GM21526 (cell line): ENCODE data around the gene HOTAIR.

ENCODE experiments used
- ATAC-seq: cut with Tn5 transposase; IDR thresholded peaks from one replicate; pipeline ENCODE4 v1.9.1; 2021; ENCODE audit warnings: moderate library complexity; ENCODE audit not compliant: unreplicated experiment, low FRiP score

Gene HOTAIR

DNA sequence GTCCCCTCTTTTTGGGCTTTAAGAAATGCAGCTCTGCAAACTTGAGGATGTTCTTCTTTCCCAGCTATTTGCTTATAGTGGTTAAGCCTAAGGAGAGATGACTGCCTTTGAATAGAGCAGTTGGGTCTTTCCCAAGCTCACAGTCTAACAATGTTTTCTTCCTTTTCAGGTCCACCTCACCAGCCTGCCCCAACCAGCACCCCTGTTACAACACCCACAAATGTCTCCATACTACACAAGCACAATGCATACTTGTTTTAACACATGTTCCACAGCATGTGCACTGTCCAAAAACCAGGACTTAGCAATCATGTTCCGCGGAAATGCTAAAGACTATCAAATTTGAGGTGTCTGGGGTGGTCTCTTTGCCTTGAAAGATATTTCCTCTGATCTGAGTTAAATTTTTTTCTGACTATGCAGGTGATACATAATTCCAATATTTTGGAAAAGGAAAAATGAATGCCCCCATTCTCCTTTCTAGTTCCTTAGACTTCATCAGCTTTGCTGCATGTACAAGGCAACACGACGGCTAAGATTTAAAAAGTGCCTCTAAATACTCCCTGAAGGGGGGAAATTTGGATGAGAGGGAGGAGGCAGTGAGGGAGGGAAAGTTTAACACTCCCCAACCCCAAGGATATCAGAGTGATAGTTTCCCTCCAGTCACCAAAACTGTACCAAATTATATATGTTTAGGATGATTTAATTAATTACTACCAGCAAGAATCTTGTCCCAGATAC is 42.7 kb downstream of the HOTAIR start:
- ATAC-seq: no peak

DNA sequence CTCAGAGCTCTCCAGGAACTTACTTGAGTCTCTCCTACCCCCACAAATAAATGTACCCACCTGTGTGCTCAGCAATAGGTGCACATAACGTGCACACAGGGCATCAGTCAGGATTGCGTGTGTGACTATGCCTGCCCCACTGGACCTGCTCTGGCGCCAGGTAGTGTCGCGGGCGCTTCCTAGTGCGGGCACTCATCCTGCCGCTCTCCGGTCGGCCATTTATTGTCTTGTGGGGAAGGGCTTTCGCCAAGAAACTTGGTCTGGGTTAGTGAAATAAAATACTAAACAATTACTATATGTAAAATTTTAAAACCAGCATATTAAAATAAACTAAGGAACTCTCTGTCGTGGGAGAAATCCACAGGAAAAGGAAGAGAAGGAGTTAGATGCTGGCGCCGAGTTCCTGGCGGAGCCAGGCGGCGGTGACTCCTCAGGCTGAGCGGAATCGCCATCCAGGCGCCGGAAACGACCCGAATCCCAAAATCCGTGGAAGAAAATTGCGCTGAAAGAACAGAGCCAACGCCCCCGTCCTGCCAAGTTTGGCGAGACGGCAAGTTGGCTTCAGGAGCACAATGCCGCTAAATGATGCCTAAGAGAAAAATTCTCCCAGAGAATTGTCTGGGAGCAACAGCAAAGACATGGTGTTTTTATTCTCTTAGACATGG is 44.0 kb downstream of the HOTAIR start:
- no peak for ATAC-seq

DNA sequence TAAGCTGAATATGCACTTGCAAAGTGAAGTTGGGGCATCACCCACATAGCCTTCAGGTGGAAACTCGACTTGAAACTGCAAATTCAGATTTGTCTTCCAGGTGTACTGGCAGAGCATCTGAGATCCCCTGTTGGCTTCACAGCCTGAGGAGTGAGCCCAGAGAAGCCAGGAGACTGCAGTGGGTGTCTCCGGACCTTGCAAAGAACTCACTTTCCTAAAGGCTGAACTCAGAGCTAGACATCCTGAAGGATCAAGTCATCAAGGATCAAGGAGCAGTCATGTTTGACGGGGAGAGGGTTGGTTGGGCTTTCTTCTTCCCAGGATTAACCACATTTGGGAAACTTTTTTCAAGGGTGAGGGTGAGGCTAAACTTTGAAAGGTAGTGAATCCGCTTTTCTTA is 45.2 kb downstream of the HOTAIR start:
- no peak for ATAC-seq

DNA sequence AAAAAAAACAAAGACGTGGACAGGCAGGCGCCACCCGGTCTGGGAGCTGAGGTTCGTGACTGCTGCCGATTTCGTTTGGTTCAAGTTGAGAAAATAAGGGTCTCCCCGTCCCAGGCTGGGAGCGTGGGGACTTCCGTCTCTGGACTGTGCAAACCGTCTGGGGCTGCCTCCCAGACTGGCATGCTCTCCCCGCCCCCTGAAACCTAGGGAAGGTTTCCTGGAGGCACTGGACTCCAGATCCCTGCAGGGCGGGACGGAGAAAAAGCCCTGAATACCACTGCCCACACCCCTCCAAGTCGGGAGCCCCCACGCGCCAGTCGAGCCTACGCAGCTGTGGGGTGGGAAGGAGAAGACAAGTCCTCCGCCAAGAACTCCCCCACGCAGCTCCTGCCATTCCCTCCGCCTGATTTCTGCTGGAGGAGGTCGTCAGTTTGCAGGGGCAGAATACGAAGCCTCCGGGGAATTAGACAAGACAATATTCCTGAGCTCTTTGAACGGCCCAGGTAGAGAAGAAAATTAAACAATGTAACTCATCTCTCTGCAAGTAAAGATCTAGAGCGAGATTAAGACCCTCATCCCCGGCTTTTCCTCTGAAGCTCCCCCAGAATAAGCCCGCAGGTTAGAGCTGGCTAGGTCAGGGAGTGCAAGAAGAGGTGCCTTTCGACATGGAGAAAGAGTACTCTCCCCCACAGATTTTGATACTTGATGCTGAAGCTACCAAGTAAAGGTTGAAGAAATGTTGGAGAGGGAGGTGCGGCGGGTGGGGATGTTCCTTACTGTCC is 46.5 kb downstream of the HOTAIR start:
- no peak for ATAC-seq

DNA sequence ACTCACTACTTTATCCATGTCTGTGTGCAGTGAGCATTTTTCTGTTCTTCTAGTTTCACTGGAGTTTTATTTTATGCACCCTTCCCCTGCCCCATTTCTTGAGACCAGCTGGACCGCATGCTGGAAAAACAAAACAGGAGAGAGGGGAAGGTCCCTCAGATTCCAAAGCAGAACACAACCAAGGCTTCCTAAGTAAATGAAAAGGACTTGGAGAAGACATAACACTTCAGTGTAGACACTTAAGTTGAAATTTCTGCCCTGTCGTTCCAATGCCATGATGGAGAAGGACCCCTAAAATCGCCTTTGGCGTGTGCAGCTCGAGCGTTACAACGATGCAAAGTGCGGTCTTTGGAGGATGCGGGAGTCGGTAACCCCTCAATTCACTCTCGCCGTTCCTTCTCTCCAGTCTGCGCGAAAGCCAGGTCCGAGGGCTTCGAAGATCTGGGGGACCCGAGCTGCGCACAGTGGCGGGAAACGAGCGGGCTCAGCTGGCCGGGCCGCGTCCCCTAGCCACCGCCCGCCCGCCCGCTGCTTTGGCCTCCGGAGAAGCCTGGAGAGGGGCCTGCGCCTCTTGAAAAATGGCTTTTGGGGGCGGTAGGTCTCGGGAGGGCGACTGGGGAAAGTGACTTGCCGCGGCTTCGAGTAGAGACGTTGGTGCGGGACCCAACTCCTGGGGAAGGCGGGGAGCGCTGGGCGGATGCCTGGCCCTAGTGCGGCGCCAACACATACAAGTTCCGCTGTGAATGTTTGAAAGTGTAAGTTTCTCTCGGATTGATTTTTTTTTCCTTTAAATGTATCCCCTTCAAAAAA is 47.3 kb downstream of the HOTAIR start:
- ATAC-seq: no peak

DNA sequence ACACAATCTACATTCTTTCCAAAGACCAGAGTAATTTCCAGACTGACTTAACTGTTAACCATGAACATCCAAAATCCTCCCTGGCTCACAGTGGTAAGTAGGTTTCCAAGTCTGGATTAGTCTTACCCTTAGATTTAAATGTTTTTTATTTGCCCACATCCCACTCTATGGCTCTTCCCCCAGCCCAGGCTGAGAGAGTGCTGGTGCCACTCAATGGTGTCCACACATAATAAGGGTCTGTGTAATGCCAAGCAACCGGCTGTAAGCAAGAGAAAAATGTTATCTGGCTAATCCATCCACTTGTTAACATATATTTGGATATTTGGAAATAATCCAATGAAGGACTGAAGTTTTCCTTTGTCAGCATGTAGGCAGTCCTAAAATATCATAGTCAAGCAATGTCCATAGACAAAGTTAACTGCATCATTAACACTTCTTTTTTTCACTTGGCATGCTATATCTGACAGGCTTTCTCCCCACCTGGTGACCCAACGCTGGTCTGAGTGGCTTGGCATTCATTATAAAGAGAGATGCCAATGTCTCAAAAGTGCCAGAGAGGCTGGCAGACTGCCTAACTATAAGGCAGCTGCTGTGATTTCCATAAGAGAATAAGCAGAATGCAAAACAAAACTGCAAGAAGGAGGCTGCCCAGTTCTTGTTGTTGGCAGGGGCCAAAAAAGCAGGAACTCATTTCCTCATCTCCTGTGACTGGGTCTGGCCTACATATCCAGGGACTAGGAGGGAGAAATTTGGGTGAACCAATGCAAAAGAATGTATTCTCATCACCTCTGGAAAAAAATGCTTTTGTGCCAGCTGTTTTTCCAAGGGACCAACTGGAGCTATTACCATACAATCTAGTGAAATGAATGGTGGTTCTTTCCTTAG is 50.0 kb downstream of the HOTAIR start:
- no peak for ATAC-seq

DNA sequence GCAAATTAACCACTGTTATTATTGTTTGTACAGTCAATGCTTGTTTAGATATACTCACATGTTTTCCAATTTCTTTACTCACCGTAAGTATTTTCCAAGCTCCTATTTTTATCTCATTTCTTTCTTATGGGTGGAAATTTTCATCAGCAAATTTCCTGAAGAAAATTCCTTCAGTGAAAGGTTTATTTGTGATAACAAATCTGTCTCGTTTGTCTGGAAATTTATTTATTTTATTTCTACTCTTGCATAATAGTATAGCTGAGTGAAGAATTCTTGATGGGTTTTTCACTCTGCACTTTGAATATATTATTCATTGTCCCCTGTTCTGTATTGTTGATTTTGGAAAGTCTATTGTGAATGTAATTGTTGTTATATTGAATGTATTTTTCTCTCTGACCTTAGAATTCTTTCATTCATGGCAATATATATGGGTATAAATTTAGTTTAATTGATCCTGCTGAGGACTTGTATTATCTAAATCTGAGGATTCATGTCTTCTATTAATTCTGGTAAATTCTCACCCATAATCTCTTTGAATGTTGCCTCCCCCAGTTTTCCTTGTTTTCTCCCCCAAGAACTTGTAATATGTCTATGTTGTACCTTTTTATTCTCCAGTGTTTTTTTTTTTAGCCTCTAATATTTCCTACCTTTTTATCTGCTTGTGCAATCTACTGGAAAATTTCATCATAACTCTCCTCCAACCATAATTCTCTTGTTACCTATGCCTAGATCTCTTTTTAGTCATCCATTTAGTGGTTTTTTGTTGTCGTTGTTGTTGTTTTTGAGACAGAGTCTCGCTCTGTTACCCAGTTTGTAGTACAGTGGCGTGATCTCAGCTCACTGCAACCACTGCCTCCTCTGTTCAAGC is 57.7 kb downstream of the HOTAIR start:
- ATAC-seq: no peak
